Fibroblast of skin of back (primary cell): ENCODE data around the gene ZSWIM4. TPM values are rescaled to one million over a fixed set of nuclear protein-coding genes. Genes with fewer than 3 reads are reported as not detected.
"Not testable (repeated sequence)": the region's sequence is repeated elsewhere in the genome, so short reads cannot be mapped to it uniquely, and the experiment has no call there.

Experiments used
- DNase-seq: peaks from one replicate; pipeline ENCODE4 v3.0.0-alpha.2; 2013
- polyA plus RNA-seq, 2 experiments: library from polyadenylated mRNA; unstranded; fragments of 120-200 nt; gene quantifications; one replicate each; pipeline ENCODE4 v1.2.1, GENCODE V29; 2013; ENCODE audit not compliant: insufficient read length in 2 of 2

ZSWIM4 gene
- polyA plus RNA-seq (2013, experiment 1 of 2; ENCODE audit: insufficient read length): 7.1 TPM
- polyA plus RNA-seq (2013, experiment 2 of 2; ENCODE audit: insufficient read length): 11.6 TPM

DNA sequence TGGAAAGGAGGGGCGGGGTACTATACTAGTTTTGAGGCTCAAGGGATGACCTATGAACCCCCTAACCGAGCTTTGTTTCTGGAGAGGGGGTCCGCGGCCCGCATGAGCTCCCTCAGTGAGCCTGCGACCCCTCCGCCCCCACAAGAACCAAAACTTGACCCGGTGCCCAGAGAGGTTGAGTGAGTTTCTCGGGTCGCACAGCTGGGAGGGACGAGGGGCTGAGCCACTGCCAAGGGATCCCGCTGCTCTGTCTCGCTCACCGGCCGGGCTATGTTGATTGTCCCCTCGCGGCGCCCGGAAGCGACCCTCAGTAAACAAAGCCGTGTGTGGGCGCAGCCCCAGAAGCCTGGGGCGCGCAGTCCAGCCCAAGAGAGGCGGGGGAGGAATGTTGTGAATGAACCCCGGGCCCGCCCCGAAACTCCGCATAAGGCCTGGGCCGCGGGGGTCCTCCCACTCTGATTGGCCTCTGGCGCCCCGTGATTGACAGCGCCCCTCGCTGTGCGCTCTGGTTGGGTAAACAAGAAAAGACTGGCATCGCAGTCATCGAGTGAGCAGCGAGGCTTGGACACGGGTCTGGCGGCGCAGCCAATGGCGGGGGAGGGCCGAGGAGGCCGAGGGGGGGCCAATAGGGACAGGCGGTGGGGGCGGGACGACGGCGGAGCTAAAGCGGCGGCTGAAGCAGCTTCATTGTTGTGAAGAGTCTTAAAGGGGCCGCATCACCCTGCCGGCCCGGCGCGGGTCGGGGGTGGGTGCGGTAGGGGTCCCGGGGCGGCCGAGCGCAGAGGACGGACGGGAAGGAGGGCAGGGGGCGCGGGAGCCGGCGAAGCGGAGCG is at the start of gene ZSWIM4:
TSS of gene ZSWIM4 (plus strand) at position 687 of the 833 bp plus-strand sequence. CDS start 206 bp downstream, outside the sequence.
- peak; percentile 100 for DNase-seq

DNA sequence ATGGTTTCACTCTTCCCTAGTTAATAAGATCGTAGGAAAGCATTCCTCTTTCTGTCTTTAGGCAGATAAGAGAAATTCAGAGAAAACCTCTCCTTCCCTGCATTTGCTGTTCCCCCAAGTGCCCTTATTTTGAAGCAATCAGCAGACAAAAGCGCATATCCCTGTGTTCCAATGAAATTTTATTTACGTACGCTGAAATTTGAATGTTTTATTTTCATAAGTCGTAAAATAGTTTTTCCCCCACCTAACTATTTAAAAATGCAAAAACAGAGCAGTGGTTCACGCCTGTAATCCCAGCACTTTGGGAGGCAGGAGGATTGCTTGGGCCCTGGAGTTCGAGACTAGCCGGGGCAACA is 48.2 kb upstream of the ZSWIM4 start:
- DNase-seq: no peak

- peak; percentile 15 for DNase-seq
Observed at GRCh38 chr19:13748169-13748828, 46.9 kb upstream of the ZSWIM4 start.

DNA sequence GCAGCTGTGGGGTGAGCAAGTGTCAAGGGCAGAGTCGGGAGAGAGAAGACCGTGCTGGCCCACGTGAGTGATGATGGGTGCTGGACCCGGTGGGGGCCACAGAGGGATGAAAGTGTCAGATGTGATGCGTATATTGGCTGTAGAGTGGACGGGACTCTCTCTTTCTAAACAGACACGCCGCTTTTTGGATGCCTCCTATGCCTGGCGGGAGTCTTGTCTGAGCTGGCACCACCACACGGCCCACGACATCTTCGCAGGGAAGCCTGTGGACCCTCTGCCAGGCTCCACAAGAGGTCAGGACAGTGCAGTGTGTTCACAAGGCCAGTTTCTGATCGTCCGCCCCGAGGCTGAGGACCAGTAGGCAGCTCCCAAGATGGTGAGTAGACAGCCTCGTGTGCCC is 43.8 kb upstream of the ZSWIM4 start:
- DNase-seq: no peak

GRCh38 chr19:13753622-13754021 is 41.6 kb upstream of the ZSWIM4 start:
- not testable (repeated sequence) for DNase-seq

DNA sequence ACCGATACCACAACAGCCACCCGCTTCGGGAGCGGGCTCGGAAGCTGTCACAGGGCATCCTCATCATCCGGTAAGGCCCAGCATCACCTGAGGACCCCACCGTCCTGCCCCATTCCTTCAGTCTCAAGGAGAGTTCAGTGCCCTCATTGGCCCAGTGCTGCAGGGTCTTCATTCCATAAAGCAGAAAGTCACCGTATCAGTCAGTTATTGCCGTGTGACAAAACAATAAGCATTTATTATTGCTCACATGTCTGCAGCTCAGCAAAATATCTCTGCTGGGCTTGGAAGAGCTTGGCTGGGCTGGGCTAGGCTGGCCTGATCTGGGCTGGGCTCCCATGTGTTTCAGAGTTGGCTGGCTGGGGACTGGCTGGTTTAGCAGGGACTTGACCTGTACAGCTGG is 39.0 kb upstream of the ZSWIM4 start:
- DNase-seq: no peak

DNA sequence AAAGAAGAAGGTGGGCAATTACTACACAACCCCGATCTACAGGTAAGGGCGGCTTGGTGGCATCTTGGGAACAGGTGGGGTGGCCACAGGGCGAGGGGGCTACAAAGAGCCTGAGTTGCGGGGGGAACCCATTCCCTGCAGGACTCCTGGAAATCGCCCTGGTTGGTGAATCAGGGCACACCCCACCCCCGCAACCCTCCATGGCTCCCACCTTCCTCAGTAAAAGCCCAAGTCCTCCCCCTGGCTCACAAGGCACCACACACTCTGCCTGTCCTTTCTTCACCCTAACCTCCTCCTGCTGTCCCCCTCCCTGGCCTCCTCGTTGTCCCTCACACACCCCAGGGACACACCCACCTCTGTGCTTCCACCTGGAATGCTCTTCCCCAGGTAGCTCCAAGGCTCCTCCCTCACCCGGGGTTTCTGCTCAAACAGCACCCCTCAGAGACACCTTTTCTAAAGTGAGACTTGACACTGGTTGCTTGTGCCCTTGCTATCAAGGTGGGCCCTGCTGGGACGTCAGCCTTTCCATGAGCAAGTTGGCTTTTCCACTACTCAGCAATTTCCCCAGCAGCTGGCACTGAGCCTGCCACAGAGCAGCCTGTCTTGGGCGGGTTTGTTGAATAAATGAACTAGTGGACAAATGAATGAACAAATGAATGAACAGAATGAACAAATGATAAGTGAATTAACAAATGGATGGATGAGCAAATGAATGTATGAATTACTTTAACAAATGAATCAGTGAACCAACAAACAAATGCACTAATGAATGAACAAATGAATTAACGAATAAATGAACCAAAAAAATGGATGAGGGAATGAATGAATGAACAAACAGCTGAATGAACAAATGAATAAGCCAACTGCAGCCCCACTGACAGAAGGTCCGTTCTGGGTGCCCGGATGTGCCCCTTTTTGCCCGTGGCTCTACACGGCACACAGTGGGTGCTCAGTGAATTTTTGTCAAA is 37.2 kb upstream of the ZSWIM4 start:
- no peak for DNase-seq

DNA sequence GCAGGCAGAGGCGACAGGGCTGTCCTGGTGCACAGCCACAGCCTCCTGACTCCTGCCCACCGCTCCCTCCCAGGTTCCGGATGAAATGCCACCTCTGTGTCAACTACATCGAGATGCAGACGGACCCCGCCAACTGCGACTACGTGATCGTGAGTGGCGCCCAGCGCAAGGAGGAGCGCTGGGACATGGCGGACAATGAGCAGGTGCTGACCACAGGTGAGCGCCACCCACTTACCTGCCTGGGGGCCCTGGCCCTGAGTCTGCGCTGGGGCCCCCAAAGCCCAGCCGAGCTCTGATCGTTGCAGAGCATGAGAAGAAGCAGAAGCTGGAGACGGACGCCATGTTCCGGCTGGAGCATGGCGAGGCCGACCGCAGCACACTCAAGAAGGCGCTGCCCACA is 36.4 kb upstream of the ZSWIM4 start:
- DNase-seq: no peak

GRCh38 chr19:13761423-13761822 is 33.8 kb upstream of the ZSWIM4 start:
- DNase-seq: no peak

GRCh38 chr19:13762635-13763235 is 32.5 kb upstream of the ZSWIM4 start:
- DNase-seq: no peak

DNA sequence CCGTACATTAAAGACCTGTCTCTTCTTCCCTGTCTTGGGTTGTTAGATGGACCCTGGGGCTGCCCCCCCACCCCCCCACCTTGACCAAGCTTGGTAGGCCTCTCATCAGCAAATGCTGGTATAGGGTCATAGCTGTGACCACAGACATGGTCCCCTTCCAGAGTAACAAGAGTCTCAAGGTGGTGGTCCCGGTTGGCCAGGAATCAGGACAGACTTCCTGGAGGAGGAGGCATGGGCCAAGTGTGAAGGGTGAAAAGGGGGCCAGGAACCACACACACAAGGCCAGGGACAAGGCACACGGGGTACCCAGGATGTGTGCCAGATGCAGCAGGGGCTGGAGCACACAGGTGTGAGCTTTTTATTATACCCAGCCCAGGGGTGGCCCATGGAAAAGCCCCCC is 32.0 kb upstream of the ZSWIM4 start:
- DNase-seq: no peak

DNA sequence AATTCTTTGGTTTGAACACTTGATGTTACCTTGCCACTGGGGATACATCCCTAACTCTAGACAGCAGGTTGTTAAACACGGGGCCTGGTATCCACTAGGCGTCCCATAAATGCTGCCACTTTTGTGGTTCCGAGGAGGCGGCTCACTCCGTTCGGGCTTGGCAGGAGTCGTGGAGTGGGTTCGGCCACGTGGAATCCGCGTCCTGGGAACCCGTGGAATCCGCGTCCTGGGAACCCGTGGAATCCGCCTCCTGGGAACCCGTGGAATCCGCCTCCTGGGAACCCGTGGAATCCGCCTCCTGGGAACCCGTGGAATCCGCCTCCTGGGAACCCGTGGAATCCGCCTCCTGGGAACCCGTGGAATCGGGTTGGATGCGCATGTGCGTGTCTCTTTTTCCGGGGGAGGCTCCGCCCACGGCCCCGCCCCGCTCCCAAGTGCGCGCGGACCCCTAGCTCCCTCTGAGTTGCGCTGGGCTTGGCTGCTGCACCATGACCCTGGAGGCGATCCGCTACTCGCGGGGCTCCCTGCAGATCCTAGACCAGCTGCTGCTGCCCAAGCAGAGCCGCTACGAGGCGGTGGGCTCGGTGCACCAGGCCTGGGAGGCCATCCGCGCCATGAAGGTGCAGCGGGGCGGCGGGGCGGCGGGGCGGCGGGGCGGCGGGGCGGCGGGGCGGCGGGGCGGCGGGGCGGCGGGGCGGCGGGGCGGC is 31.0 kb upstream of the ZSWIM4 start, which contains the start of gene MRI1:
TSS of gene MRI1 (plus strand) at position 422 of the 707 bp plus-strand sequence. CDS start at position 489, 67 bp downstream.
- peak; percentile 49 for DNase-seq

DNA sequence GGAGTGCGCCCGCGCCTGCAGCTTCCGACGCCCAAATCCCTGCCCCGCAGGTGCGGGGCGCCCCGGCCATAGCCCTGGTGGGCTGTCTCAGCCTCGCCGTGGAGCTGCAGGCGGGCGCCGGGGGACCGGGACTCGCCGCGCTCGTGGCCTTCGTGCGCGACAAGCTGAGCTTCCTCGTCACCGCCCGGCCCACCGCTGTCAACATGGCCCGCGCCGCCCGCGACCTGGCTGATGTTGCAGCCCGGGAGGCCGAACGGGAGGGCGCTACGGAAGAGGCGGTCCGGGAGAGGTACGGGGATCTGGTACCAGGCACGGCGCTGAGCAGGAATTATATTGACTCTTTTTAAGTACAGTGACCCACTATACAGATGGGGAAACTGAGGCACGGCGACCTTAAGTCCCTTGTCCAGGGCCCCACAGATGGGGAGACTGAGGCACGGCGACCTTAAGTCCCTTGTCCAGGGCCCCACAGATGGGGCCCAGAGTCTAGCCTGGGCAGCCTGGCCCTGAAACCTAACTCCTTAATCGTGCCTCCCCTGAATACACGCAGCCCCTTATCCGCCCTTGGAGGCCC is 30.3 kb upstream of the ZSWIM4 start:
- no peak for DNase-seq

DNA sequence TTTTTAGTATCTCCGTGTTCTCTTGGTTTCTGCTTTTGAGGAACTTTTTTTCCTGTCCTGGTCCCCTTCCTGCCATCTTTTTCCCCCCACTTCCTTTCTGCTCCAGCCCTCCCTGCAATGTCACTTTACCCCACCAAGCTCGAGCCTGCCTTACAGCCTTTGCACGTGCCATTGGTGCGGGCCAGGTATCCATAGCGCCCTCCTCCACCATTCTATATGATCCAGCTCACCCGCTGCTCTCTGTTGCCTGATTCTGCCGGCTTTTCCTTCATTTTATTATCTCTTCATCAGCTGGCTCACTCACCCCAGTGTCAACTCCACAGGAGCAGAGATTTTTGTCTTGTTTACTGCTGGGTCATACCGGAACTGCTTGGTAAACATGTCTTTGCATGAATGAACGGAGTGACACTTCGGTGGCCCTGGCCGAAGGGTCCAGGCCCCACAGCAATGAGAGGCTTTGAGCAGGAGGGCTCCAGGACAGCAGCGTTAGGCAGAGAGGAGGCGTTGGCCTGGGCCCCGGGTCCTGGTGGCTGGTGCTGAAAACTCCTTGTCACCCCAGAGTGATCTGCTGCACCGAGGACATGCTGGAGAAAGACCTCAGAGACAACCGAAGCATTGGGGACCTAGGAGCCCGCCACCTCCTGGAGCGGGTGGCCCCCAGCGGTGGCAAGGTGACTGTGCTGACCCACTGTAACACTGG is 29.7 kb upstream of the ZSWIM4 start:
- DNase-seq: no peak

DNA sequence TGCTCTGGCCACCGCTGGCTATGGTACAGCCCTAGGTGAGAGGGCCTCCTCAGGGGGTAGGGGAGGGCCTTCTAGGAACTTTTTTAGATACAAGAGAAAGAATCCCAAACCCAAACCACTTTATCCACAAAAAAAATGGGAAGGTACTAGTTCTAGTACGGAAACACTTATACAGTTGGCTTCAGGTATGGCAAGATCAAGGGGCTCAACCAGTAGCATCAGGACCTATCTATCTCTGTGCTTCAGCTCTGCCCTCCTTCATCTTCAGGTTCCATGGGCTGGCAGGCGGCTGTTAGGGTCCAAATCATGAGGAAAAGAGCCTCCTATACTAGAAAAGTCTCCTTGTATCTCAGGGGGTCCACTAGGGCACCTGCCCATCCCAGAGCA is 29.2 kb upstream of the ZSWIM4 start:
- DNase-seq: no peak

GRCh38 chr19:13768510-13768909 is 26.7 kb upstream of the ZSWIM4 start:
- no peak for DNase-seq

DNA sequence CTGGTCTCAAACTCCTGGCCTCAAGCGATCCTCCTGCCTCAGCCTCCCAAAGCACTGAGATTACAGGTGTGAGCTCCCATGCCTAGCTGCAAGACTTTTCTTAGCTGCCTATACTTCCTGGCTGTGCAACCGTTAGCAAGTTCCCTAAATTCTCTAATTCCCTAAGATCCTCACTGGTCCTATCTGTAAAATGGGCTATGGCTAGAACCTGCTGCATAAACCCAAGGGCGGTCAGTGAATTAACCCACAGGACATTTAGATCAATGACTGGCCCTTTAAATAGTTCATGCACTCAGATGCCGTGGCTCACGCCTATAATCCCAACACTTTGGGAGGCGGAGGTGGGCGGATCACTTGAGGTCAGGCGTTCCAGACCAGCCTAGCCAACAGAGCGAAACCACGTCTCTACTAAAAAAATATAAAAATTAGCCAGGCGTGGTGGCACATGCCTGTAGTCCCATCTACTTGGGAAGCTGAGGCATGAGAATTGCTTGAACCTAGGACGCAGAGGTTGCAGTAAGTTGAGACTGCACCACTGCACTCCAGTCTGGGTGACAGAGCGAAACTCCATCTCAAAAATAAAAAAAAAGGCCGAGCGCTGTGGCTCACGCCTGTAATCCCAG is 25.1 kb upstream of the ZSWIM4 start:
- DNase-seq: no peak

DNA sequence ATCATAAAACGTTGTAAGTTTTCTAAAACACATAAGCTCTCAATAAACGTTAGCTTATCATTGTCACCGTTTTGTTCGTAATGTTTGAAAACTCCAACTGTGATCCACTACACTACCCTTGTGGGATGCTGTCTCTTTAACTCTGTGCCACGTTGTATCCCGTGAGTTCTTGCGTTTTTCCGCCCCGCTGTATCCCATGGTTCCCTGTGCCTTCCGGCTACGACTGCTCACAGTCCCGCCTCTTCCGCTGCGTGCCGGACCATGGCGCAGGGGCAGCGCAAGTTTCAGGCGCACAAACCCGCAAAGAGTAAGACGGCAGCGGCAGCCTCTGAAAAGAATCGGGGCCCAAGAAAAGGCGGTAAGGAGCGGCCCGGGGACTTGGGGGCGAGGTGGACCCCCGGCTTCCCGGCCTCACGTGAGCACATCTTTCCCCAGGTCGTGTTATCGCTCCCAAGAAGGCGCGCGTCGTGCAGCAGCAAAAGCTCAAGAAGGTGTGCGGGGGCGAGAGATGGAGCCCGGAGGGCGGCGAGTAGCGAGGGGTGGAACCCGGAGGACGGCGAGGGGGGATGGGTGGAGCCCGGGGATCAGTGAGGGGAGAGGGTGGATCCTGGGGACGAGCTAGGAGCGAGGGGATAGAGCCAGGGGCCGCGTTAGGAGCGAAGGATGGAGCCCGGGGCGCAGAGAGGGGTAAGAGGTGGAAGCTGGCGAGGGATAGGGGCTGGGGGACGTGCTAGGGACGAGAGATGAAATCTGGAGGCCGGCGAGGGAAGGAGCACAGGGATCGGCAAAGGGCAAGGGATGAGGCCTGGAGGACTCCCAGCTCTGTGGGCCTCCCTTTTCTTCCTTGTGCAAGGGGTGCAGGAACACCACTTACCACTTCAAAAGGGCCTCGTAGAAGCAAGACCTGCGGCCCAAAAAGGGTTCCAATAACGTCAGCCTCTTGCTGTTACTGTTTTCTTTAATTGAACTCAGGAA is 20.7 kb upstream of the ZSWIM4 start, which contains the start of gene C19orf53:
TSS of gene C19orf53 (plus strand) at position 240 of the 975 bp plus-strand sequence. CDS start at position 262, 22 bp downstream.
- DNase-seq: peak; percentile 93

- DNase-seq: no peak
Observed at GRCh38 chr19:13778398-13778797, 16.8 kb upstream of the ZSWIM4 start.
